OCI-LY7 (cell line): ENCODE measurements around the gene TLR5. TPM values are rescaled to one million over a fixed set of nuclear protein-coding genes. Genes with fewer than 3 reads are reported as not detected.

Experiments
- BruUV-seq: library from RNA; stranded (reverse); fragments of 400-500 nt; replicated peaks from 2 replicates; lab custom pipeline; 2021; lab: Mats Ljungman, UMichigan
- CTCF ChIA-PET: fragments of 300-600 bp; sonication (Branson Sonifier 250); formaldehyde crosslinking; loops from one replicate; lab custom pipeline; 2022; ENCODE audit warnings: antibody characterized with exemption; ENCODE audit not compliant: unreplicated experiment; lab: Charles Lee
- POLR2A ChIA-PET: fragments of 300-600 bp; sonication (Branson Sonifier 250); formaldehyde crosslinking; loops from one replicate; lab custom pipeline; 2022; ENCODE audit warnings: antibody characterized with exemption; lab: Charles Lee
- DNase-seq: peaks from one replicate; pipeline ENCODE4 v3.0.0-alpha.2; 2015; ENCODE audit warnings: low spot score
- H2AFZ ChIP-seq: fragments of 200-600 bp; sonication (generic), shearing (Covaris generic); 2 replicates; pipeline ENCODE4 v1.6.1; 2014; ENCODE audit warnings: mild to moderate bottlenecking, antibody characterized with exemption, low read length, moderate library complexity
- H3K27ac ChIP-seq: fragments of 200-600 bp; sonication (generic); 2 replicates; pipeline ENCODE4 v1.5.1; 2014; ENCODE audit warnings: mixed run types, low read depth, mild to moderate bottlenecking, moderate library complexity, low read length, inconsistent platforms; ENCODE audit not compliant: poor library complexity, severe bottlenecking
- H3K36me3 ChIP-seq: fragments of 200-600 bp; sonication (generic); 2 replicates; pipeline ENCODE4 v1.6.1; 2014; ENCODE audit warnings: mild to moderate bottlenecking, antibody characterized with exemption, low read length, moderate library complexity, mixed read lengths; ENCODE audit not compliant: insufficient read depth
- H3K4me1 ChIP-seq: fragments of 200-600 bp; sonication (generic); 2 replicates; pipeline ENCODE4 v1.5.1; 2014; ENCODE audit warnings: mild to moderate bottlenecking, low read length; ENCODE audit not compliant: insufficient read depth, poor library complexity, severe bottlenecking
- H3K4me2 ChIP-seq: fragments of 200-600 bp; sonication (generic); 2 replicates; pipeline ENCODE4 v1.6.1; 2014; ENCODE audit warnings: mild to moderate bottlenecking, low read length
- H3K4me3 ChIP-seq: fragments of 200-600 bp; sonication (generic); 2 replicates; pipeline ENCODE4 v1.5.1; 2014; ENCODE audit warnings: mild to moderate bottlenecking, low read depth, low read length; ENCODE audit not compliant: poor library complexity, severe bottlenecking
- H3K79me2 ChIP-seq: fragments of 200-600 bp; sonication (generic); 2 replicates; pipeline ENCODE4 v1.6.1; 2016; ENCODE audit warnings: low read depth, mild to moderate bottlenecking, low read length, moderate library complexity, mixed read lengths; ENCODE audit not compliant: insufficient read depth
- H3K9me2 ChIP-seq: fragments of 200-600 bp; sonication (generic); 2 replicates; pipeline ENCODE4 v1.6.1; 2016; ENCODE audit warnings: mild to moderate bottlenecking, low read length, mixed read lengths; ENCODE audit not compliant: insufficient read depth
- H3K9me3 ChIP-seq: fragments of 200-600 bp; sonication (generic); 2 replicates; pipeline ENCODE4 v1.6.1; 2014; ENCODE audit warnings: mild to moderate bottlenecking, mixed run types, low read length, mixed read lengths
- H4K20me1 ChIP-seq: fragments of 200-600 bp; sonication (generic); 2 replicates; pipeline ENCODE4 v1.6.1; 2014; ENCODE audit warnings: mild to moderate bottlenecking, antibody characterized with exemption, low read length, moderate library complexity, mixed read lengths; ENCODE audit not compliant: insufficient read depth
- EZH2phosphoT487 ChIP-seq: fragments of 200-600 bp; sonication (generic); IDR thresholded peaks from 2 replicates; pipeline ENCODE4 v1.6.1; 2018; ENCODE audit warnings: low read depth, borderline replicate concordance, mild to moderate bottlenecking, mixed run types, antibody characterized with exemption, low read length, moderate library complexity, mixed read lengths
- intact Hi-C: fragments of 100-400 bp; cut with micrococcal nuclease; formaldehyde crosslinking; loops from one replicate; pipeline ENCODE4 v1.10.0; 2022; ENCODE audit not compliant: unreplicated experiment
- total RNA-seq, 2 experiments: library from RNA; depleted of rRNA in 1 of 2; stranded (reverse); fragments of >200 nt in 1 of 2; shearing (Covaris generic) in 1 of 2; gene quantifications; 2 replicates each; pipeline ENCODE4 v1.2.3, GENCODE V29; 2014 to 2022
- TF ChIP-seq, protein P1 (sequence below): fragments of 200-600 bp; sonication (generic); conservative IDR thresholded peaks from 2 replicates; pipeline ENCODE4 v1.5.1; 2014; ENCODE audit warnings: mild to moderate bottlenecking, antibody characterized with exemption, low read length, moderate library complexity, mixed read lengths

TLR5 gene
- total RNA-seq, 2 experiments from 2014 or later: not detected

DNA sequence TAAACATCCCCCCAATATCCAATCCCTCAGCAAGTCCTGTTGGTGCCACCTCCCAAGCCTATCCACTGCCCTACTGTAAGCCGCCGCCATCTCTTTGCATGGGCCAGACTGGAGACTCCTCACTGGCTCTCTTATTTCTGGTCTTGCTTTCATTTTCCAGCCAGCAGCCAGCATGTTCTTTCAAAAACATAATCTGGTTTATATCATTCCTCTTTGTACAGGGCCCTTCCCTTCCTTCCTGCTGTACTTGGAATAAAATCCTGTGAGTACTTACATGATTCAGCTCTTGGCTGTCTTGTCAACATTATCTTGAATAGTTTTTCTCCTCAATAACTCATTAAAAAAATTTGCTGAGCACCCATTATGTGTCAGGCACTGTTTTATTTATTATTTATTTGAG is 28.2 kb downstream of the TLR5 start:
- BruUV-seq: no TSS peak
- intact Hi-C loops: no loop called here
- DNase-seq: no peak

DNA sequence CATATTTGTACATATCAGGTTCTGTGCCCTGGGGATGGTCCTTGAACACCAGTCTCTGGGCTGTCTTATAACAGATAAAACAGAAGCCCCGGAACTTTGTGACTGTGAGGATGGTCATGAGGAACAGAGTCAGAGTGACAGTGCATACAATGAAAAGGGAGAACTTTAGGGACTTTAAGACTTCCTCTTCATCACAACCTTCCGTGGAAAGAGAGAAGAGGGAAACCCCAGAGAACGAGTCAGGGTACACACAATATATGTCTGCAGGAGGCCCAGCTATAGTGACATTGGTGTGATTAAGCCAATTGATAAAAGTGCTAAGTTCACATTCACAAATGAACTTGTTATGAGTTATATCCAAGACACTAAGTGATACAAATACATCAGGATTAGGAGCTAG is 32.1 kb downstream of the TLR5 start:
- Histone ChIP-seq H3K36me3 (no peaks in the 10 kb centered on the region), H3K4me2 (no peak overlapping the region), H3K4me3 (no peak overlapping the region), H3K27ac (no peak overlapping the region), H3K4me1 (no peaks in the 10 kb centered on the region), H3K9me2 (no peaks in the 10 kb centered on the region), H3K9me3 (no peaks in the 10 kb centered on the region), H4K20me1 (no peaks in the 10 kb centered on the region), H2AFZ (no peak overlapping the region), H3K79me2 (no peaks in the 10 kb centered on the region)
- no peak for DNase-seq
- TF ChIP-seq, protein P1, sequence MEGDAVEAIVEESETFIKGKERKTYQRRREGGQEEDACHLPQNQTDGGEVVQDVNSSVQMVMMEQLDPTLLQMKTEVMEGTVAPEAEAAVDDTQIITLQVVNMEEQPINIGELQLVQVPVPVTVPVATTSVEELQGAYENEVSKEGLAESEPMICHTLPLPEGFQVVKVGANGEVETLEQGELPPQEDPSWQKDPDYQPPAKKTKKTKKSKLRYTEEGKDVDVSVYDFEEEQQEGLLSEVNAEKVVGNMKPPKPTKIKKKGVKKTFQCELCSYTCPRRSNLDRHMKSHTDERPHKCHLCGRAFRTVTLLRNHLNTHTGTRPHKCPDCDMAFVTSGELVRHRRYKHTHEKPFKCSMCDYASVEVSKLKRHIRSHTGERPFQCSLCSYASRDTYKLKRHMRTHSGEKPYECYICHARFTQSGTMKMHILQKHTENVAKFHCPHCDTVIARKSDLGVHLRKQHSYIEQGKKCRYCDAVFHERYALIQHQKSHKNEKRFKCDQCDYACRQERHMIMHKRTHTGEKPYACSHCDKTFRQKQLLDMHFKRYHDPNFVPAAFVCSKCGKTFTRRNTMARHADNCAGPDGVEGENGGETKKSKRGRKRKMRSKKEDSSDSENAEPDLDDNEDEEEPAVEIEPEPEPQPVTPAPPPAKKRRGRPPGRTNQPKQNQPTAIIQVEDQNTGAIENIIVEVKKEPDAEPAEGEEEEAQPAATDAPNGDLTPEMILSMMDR: no peak
- no peak for TF ChIP-seq EZH2phosphoT487
- no TSS peak for BruUV-seq
- POLR2A ChIA-PET: no interaction called here
- CTCF ChIA-PET: no interaction called here
- intact Hi-C loops: no loop called here

More for the DNA sequence above, 28.2 kb downstream of the TLR5 start:
- ChIA-PET POLR2A (no interaction called here), CTCF (no interaction called here)
- TF ChIP-seq, protein P1: no peak
- TF ChIP-seq EZH2phosphoT487: no peak
- Histone ChIP-seq H3K4me3 (no peak overlapping the region), H3K4me1 (no peaks in the 10 kb centered on the region), H3K9me3 (no peaks in the 10 kb centered on the region), H4K20me1 (no peaks in the 10 kb centered on the region), H3K9me2 (no peaks in the 10 kb centered on the region), H3K27ac (no peak overlapping the region), H2AFZ (no peak overlapping the region), H3K79me2 (no peaks in the 10 kb centered on the region), H3K36me3 (no peaks in the 10 kb centered on the region), H3K4me2 (no peak overlapping the region)

DNA sequence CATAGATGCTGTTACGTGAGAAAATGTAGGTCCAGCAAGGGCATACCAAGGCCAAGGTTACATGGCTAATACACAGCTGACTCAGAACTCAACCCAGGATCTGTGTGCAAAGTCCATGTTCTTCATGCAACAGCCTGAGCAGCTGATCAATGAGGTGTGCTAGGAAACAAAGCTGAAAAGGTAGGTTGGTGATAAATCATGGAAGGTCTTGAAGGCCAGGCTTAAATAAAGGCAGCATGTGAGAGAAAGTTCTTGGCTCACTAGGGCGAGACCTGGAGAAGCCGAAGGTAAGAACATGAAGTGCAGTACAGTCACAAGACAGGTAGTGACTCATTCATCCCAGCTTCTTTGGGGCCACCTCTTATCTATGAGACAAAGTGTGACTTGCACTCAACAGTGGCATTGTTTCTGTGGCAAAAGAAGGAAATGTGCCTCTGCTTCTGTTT is 33.4 kb downstream of the TLR5 start:
- no TSS peak for BruUV-seq
- Histone ChIP-seq H2AFZ (no peak overlapping the region), H3K4me2 (no peak overlapping the region), H3K36me3 (no peaks in the 10 kb centered on the region), H3K4me3 (no peak overlapping the region), H3K4me1 (no peaks in the 10 kb centered on the region), H4K20me1 (no peaks in the 10 kb centered on the region), H3K9me3 (no peaks in the 10 kb centered on the region), H3K79me2 (no peaks in the 10 kb centered on the region), H3K9me2 (no peaks in the 10 kb centered on the region), H3K27ac (no peak overlapping the region)
- ChIA-PET CTCF (interaction anchor here (0.6 kb wide), 1 partner anchor 30 kb away, joined by 4 read pairs; no protein-coding TSS in a partner anchor), POLR2A (no interaction called here)
- TF ChIP-seq, protein P1: no peak
- TF ChIP-seq EZH2phosphoT487: no peak
- intact Hi-C loops: no loop called here
- no peak for DNase-seq
